HL-60 (cell line): ENCODE results near the gene TMEM127.

Experiments
- CTCF ChIP-seq: IDR thresholded peaks from one replicate; pipeline ENCODE4 v1.5.1; 2011; ENCODE audit warnings: low read length, control low read depth, inconsistent platforms; ENCODE audit not compliant: insufficient read depth
- POLR2AphosphoS5 ChIP-seq: IDR thresholded peaks from 2 replicates; pipeline ENCODE4 v1.6.1; 2012; ENCODE audit warnings: low read depth
- REST ChIP-seq: IDR thresholded peaks from 2 replicates; pipeline ENCODE4 v1.6.1; 2012; ENCODE audit warnings: low read depth; ENCODE audit not compliant: insufficient replicate concordance

GRCh38 chr2:96287273-96287856 lies 21.6 kb upstream of the TMEM127 start:
- TF ChIP-seq POLR2AphosphoS5 = no peak
- no peak for TF ChIP-seq REST
- TF ChIP-seq CTCF = no peak
